WTC11 (cell line): ENCODE data around the gene TTC6.

Source experiments
- ESRRA ChIP-seq: sonication (generic); formaldehyde crosslinking; IDR thresholded peaks from 2 replicates; pipeline ENCODE4 v1.8.1; 2022; ENCODE audit warnings: mild to moderate bottlenecking, missing genetic modification reagents, borderline replicate concordance
- TF ChIP-seq, protein P1 (sequence below): fragments of 200-600 bp; IDR thresholded peaks from 2 replicates; pipeline ENCODE4 v1.8.0; 2022; ENCODE audit warnings: antibody characterized with exemption
- TF ChIP-seq, protein P2 (sequence below): sonication (generic); formaldehyde crosslinking; IDR thresholded peaks from 2 replicates; pipeline ENCODE4 v1.8.1; 2023; ENCODE audit warnings: mild to moderate bottlenecking, missing genetic modification reagents
- TF ChIP-seq, protein P3 (sequence below): sonication (generic); formaldehyde crosslinking; IDR thresholded peaks from 2 replicates; pipeline ENCODE4 v1.8.0; 2022; ENCODE audit warnings: mild to moderate bottlenecking, missing genetic modification reagents

DNA sequence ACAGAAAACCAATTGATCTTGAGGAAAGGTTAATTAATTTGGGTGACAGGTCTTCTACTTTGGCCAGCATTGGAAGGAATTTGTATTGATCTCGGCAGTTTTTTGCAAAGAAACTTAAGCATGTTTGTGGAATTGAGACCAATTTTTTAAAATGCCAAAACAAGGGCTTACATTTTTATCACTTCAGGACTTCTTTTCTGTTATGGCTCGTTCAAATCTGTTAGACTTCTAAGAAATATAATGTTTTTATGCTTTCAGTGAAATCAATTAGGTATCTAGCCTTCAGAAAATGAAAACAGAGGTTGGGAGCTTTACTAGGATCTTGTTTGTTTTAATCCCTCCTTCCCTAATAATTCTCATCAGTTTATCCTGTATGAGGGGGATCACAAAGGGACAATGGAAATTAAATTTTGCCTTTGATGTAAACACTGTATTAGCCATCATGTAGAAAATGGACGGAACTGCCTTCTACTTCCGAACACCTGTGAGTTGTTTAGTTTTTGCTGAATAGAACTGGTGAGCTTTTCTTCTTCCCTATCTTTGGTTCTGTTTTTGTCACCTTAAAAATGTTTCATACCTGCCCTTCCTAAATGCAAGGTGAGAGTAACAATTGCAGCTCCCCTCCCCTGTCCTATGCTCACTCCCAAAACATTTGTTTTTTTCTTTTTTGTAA is 8.2 kb upstream of the TTC6 start:
- TF ChIP-seq, protein P1, sequence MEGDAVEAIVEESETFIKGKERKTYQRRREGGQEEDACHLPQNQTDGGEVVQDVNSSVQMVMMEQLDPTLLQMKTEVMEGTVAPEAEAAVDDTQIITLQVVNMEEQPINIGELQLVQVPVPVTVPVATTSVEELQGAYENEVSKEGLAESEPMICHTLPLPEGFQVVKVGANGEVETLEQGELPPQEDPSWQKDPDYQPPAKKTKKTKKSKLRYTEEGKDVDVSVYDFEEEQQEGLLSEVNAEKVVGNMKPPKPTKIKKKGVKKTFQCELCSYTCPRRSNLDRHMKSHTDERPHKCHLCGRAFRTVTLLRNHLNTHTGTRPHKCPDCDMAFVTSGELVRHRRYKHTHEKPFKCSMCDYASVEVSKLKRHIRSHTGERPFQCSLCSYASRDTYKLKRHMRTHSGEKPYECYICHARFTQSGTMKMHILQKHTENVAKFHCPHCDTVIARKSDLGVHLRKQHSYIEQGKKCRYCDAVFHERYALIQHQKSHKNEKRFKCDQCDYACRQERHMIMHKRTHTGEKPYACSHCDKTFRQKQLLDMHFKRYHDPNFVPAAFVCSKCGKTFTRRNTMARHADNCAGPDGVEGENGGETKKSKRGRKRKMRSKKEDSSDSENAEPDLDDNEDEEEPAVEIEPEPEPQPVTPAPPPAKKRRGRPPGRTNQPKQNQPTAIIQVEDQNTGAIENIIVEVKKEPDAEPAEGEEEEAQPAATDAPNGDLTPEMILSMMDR: no peak
- TF ChIP-seq, protein P2, sequence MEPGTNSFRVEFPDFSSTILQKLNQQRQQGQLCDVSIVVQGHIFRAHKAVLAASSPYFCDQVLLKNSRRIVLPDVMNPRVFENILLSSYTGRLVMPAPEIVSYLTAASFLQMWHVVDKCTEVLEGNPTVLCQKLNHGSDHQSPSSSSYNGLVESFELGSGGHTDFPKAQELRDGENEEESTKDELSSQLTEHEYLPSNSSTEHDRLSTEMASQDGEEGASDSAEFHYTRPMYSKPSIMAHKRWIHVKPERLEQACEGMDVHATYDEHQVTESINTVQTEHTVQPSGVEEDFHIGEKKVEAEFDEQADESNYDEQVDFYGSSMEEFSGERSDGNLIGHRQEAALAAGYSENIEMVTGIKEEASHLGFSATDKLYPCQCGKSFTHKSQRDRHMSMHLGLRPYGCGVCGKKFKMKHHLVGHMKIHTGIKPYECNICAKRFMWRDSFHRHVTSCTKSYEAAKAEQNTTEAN: no peak
- TF ChIP-seq, protein P3, sequence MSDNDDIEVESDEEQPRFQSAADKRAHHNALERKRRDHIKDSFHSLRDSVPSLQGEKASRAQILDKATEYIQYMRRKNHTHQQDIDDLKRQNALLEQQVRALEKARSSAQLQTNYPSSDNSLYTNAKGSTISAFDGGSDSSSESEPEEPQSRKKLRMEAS (CRISPR knock-in tag): no peak
- TF ChIP-seq ESRRA (CRISPR knock-in tag): no peak
